ENCODE results near the gene CYSTM1. TPM values are rescaled to one million over a fixed set of nuclear protein-coding genes. Genes with fewer than 3 reads are reported as not detected.

CYSTM1 gene
- total and polyA plus RNA-seq, 2 donors (not counting 3 experiments of a cell fraction or from before 2014, with no cell fraction given), result 28.9 to 41.5 TPM

DNA sequence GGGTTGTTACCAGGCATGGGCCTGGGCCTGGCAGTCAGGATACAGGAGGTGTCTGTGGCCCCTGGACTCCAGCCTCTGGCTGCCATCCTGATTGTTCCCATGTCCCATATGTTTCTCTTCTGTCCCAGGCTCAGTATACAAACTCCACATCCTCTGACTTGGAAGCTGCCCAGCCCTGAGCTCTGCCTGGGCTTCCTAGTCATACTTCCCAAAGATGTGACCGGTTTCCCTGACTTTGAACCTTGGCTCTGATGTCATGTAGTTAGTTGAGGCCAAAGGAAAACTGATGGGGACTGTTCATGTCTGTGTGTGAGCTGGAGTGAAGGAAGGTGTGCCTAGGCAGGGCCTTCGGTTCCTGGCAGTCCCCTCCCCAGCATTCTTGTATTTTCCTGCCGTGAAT, 50.4 kb downstream of the CYSTM1 start:
- H3K36me3 ChIP-seq (ENCODE audit: control insufficient read depth in 2 of 2, extremely low read depth in 1 of 2, insufficient read depth in 2 of 2, low read length in 2 of 2), result no peaks in the 10 kb centered on the region
- ChIA-PET POLR2A (no interaction called here), CTCF (interaction anchor here (0.6 to 1.6 kb wide), 4 partner anchors 9 to 121 kb away, joined by 3 to 4 read pairs (median 4); partner anchors contain the start of gene HBEGF)
- DNase-seq (ENCODE audit: low read depth, low spot score) (no peak), FAIRE-seq (no peak)
- no peaks in the 10 kb centered on the region for H3K27me3 ChIP-seq (ENCODE audit: control insufficient read depth in 2 of 2, insufficient read depth in 2 of 2, low read length in 2 of 2)
- no peak overlapping the region for H3K4me3 ChIP-seq (replicated peaks in 1 of 3; ENCODE audit: insufficient read depth in 1 of 3, low read depth in 1 of 3, low read length in 3 of 3)
- no peak overlapping the region for H2AFZ ChIP-seq (ENCODE audit: low read depth, low read length)
- no peaks in the 10 kb centered on the region for H3K9me3 ChIP-seq (replicated peaks; ENCODE audit: control insufficient read depth, insufficient read depth, low read length)
- no peak overlapping the region for H3K27ac ChIP-seq (ENCODE audit: insufficient read depth, low read depth, low read length)
- no peak overlapping the region for H3K4me2 ChIP-seq (ENCODE audit: insufficient read depth, low read length)
- intact Hi-C loops (cut with micrococcal nuclease), result no loop called here
- peaks cover 6% of the 10 kb centered on the region for H3K4me1 ChIP-seq (ENCODE audit: control insufficient read depth, extremely low read depth, insufficient read depth, low read length)
- H3K9ac ChIP-seq (replicated peaks; ENCODE audit: extremely low read depth, insufficient read depth, low read length), result no peak overlapping the region
- dilution Hi-C loops (cut with MboI; ENCODE audit: extremely low pct_ligation_motif_present, low sequenced_read_pairs), result no loop called here
- TF ChIP-seq GATA2 (IDR thresholded peaks at IDR 0.05; ENCODE audit: insufficient read depth, insufficient read length, low read depth, low read length), result no peak
- TF ChIP-seq, protein P1, sequence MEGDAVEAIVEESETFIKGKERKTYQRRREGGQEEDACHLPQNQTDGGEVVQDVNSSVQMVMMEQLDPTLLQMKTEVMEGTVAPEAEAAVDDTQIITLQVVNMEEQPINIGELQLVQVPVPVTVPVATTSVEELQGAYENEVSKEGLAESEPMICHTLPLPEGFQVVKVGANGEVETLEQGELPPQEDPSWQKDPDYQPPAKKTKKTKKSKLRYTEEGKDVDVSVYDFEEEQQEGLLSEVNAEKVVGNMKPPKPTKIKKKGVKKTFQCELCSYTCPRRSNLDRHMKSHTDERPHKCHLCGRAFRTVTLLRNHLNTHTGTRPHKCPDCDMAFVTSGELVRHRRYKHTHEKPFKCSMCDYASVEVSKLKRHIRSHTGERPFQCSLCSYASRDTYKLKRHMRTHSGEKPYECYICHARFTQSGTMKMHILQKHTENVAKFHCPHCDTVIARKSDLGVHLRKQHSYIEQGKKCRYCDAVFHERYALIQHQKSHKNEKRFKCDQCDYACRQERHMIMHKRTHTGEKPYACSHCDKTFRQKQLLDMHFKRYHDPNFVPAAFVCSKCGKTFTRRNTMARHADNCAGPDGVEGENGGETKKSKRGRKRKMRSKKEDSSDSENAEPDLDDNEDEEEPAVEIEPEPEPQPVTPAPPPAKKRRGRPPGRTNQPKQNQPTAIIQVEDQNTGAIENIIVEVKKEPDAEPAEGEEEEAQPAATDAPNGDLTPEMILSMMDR (IDR thresholded peaks at IDR 0.05; ENCODE audit: extremely low read depth in 1 of 2, insufficient read depth in 1 of 2, low read depth in 1 of 2, low read length in 2 of 2), result no peak
- no peak for TF ChIP-seq MYC (IDR thresholded peaks at IDR 0.05; ENCODE audit: low read depth, low read length)
- no peak for TF ChIP-seq FOS (IDR thresholded peaks at IDR 0.05; ENCODE audit: borderline replicate concordance, insufficient read depth, low read length)
- TF ChIP-seq EZH2 (IDR thresholded peaks at IDR 0.05; ENCODE audit: borderline replicate concordance, low read depth, low read length, severe bottlenecking), result no peak
- TF ChIP-seq, protein P2, sequence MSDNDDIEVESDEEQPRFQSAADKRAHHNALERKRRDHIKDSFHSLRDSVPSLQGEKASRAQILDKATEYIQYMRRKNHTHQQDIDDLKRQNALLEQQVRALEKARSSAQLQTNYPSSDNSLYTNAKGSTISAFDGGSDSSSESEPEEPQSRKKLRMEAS (IDR thresholded peaks at IDR 0.05; ENCODE audit: insufficient read depth, insufficient read length), result no peak
- no peak for TF ChIP-seq JUN (IDR thresholded peaks at IDR 0.05; ENCODE audit: borderline replicate concordance, insufficient read depth, insufficient read length, low read depth)
- no peaks in the 10 kb centered on the region for H3K9me1 ChIP-seq (replicated peaks; ENCODE audit: control insufficient read depth, extremely low read depth, insufficient read depth, low read length)
- H4K20me1 ChIP-seq (replicated peaks; ENCODE audit: control insufficient read depth, extremely low read depth, insufficient read depth, low read length), result no peaks in the 10 kb centered on the region
- H3K79me2 ChIP-seq (ENCODE audit: control insufficient read depth, insufficient read depth, low read length), result no peaks in the 10 kb centered on the region
- BruUV-seq (replicated peaks), result no TSS peak
